ENCODE results near the gene TF.

The TF gene

GRCh38 chr3:133838296-133838789 lies 92.2 kb downstream of the TF start:
- no peak for DNase-seq

GRCh38 chr3:133838916-133839800 lies 93.0 kb downstream of the TF start:
- no peak for DNase-seq

- DNase-seq = no peak
Measured at GRCh38 chr3:133840055-133840737, 94.0 kb downstream of the TF start.

- no peak for DNase-seq
Measured at GRCh38 chr3:133840767-133841166, 94.6 kb downstream of the TF start.

- DNase-seq = no peak
Measured at GRCh38 chr3:133841196-133841595, 95.0 kb downstream of the TF start.

GRCh38 chr3:133842158-133842557 lies 96.0 kb downstream of the TF start:
- DNase-seq = no peak

GRCh38 chr3:133843634-133844033 lies 97.4 kb downstream of the TF start:
- DNase-seq = no peak

- DNase-seq = no peak
Measured at GRCh38 chr3:133845127-133845526, 98.9 kb downstream of the TF start.

All from CD4-positive, alpha-beta T cell treated with Interleukin-4 for 4 hours (primary cell).